Bronchial epithelial cell (primary cell): ENCODE data around the gene KCNK7. TPM values are rescaled to one million over a fixed set of nuclear protein-coding genes. Genes with fewer than 3 reads are reported as not detected.

Experiments
- DNase-seq: peaks from one replicate; pipeline ENCODE4 v3.0.0-alpha.2; 2010; ENCODE audit warnings: low read depth
- FAIRE-seq: peaks from 2 replicates; lab custom pipeline; 2011; peaks lifted over from hg19 to GRCh38; lab: Jason Lieb, UNC
- H3K27me3 ChIP-seq: 2 replicates; pipeline ENCODE4 v1.5.1; 2011; ENCODE audit warnings: low read length; ENCODE audit not compliant: control insufficient read depth, insufficient read depth
- H3K36me3 ChIP-seq: 2 replicates; pipeline ENCODE4 v1.5.1; 2011; ENCODE audit warnings: low read length; ENCODE audit not compliant: control insufficient read depth, insufficient read depth
- H3K4me3 ChIP-seq: 2 replicates; pipeline ENCODE4 v1.5.1; 2011; ENCODE audit warnings: mild to moderate bottlenecking, low read depth, low read length, control low read depth
- total RNA-seq: library from RNA; depleted of rRNA; stranded (reverse); fragments of >200 nt; gene quantifications from 2 replicates; pipeline ENCODE4 v1.2.1, GENCODE V29; 2014
- TF ChIP-seq, protein P1 (sequence below): IDR thresholded peaks from 2 replicates; pipeline ENCODE4 v1.5.1; 2011; ENCODE audit warnings: mild to moderate bottlenecking, moderate library complexity, low read length, control low read depth, inconsistent platforms; ENCODE audit not compliant: insufficient read depth, severe bottlenecking

The KCNK7 gene
- total RNA-seq, 1 donor from 2014 or later, result 0.79 TPM

DNA sequence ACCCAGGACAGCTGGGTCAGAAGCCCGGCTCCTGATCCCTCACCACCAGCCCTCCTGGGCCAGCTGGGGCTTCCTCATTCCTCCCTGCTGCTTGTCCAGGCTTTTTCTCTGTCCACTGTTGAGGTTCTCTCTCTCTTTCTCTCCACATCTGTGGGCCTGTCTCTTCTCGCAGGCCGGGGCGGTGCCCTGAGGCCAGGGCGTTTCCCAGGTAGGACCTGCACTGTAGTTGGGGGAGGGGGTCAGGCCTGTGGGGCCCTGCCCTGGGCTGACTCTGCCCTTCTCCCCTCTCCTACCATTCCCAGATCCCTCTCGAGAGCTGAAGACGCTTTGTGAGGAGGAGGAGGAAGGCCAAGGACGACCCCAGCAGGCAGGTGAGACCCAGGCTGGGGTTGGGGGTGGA lies 14.8 kb downstream of the KCNK7 start:
- no peak for DNase-seq
- Histone ChIP-seq H3K4me3 (no peak overlapping the region), H3K36me3 (peaks cover 38% of the 10 kb centered on the region), H3K27me3 (no peaks in the 10 kb centered on the region)
- no peak for FAIRE-seq
- TF ChIP-seq, protein P1, sequence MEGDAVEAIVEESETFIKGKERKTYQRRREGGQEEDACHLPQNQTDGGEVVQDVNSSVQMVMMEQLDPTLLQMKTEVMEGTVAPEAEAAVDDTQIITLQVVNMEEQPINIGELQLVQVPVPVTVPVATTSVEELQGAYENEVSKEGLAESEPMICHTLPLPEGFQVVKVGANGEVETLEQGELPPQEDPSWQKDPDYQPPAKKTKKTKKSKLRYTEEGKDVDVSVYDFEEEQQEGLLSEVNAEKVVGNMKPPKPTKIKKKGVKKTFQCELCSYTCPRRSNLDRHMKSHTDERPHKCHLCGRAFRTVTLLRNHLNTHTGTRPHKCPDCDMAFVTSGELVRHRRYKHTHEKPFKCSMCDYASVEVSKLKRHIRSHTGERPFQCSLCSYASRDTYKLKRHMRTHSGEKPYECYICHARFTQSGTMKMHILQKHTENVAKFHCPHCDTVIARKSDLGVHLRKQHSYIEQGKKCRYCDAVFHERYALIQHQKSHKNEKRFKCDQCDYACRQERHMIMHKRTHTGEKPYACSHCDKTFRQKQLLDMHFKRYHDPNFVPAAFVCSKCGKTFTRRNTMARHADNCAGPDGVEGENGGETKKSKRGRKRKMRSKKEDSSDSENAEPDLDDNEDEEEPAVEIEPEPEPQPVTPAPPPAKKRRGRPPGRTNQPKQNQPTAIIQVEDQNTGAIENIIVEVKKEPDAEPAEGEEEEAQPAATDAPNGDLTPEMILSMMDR, result no peak

DNA sequence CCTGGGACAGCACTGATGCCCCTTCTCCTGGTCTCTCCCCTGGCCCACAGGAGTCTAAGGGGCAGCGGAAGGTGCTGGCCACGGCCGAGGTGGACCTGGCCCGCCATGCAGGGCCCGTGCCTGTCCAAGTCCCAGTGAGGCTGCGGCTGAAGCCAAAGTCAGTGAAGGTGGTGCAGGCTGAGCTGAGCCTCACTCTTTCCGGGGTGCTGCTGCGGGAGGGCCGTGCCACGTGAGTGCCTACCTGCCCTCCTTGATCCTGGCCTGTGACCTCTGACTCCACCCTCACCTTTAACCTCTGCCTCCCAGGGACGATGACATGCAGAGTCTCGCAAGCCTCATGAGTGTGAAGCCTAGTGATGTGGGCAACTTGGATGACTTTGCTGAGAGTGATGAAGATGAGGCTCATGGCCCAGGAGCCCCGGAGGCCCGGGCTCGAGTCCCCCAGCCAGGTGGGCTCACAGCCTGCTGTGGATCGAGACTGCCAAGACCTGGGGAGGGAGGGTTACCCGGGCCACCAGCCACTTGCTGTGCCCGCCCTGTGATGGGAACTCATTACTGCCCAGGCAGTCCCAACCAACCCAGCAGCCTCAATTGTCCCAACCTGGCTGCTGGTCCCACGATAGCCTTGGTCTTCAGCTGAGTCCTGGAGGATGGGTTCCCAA lies 15.4 kb downstream of the KCNK7 start:
- TF ChIP-seq, protein P1, result no peak
- no peaks in the 10 kb centered on the region for H3K27me3 ChIP-seq
- DNase-seq, result no peak
- no peak overlapping the region for H3K4me3 ChIP-seq
- peaks cover 35% of the 10 kb centered on the region for H3K36me3 ChIP-seq
- FAIRE-seq, result no peak

DNA sequence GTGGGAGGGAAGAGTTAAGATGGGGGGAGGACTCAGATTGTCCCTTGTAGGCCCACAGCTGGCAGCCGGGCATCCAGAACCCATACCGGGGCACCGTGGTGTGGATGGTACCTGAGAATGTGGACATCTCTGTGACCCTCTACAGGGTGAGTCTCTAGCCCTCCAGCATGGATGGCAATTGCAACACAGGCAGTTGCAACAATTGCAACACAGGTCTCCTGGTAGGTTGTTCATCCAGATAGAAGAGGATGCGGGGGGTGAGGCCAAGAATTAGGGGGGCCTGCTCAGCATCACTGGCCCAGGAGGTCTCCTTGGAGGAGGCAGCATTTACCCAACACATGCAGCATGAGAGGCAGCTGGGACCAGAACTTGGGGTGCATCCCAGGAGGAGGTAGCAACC lies 16.3 kb downstream of the KCNK7 start:
- Histone ChIP-seq H3K27me3 (no peaks in the 10 kb centered on the region), H3K4me3 (no peak overlapping the region), H3K36me3 (peaks cover 34% of the 10 kb centered on the region)
- no peak for FAIRE-seq
- TF ChIP-seq, protein P1, result no peak
- DNase-seq, result no peak

DNA sequence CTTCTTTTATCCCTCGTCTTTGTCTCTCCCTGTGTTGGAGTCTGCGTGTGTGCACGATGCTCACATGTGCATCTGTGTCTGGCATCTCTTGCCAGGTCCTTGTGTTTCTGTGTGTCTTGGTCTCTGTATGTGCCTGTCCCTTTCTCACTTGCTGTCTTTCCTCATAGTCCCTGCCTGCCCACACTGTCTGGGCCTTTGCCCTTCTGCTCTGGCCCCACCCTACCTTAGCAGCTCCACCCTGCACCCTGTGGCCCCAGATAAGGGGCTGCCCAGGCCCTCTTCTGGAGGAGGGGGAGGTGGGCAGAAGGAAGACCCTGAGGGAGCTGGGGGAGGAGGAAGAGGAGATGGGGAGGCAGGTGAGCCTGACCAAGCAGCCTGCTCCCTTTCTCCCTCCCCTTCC lies 16.9 kb downstream of the KCNK7 start:
- TF ChIP-seq, protein P1, result no peak
- Histone ChIP-seq H3K4me3 (no peak overlapping the region), H3K36me3 (peaks cover 32% of the 10 kb centered on the region), H3K27me3 (no peaks in the 10 kb centered on the region)
- DNase-seq (no peak), FAIRE-seq (peak; percentile 96)

DNA sequence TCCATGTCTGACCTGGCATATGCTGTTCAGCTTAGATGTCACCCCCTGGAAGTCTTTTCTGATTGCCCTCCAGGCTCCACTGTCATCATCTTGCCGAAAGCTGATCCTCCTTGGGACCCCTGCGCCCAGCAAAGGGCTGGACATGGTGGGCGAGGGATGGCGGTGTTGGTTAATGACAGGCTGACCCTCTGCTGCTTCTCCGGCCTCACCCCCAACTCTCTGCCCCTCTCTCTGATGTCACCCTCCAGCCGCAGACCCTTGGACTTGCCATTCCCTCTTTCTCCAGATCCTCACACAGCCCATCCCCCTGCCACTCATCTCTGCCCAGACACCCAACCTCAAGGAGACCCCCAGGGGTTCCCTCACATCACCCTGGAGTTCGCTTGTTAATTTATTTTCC lies 17.5 kb downstream of the KCNK7 start:
- TF ChIP-seq, protein P1, result no peak
- FAIRE-seq (peak; percentile 28), DNase-seq (no peak)
- H3K36me3 ChIP-seq, result peaks cover 29% of the 10 kb centered on the region
- H3K4me3 ChIP-seq, result no peak overlapping the region
- no peaks in the 10 kb centered on the region for H3K27me3 ChIP-seq

DNA sequence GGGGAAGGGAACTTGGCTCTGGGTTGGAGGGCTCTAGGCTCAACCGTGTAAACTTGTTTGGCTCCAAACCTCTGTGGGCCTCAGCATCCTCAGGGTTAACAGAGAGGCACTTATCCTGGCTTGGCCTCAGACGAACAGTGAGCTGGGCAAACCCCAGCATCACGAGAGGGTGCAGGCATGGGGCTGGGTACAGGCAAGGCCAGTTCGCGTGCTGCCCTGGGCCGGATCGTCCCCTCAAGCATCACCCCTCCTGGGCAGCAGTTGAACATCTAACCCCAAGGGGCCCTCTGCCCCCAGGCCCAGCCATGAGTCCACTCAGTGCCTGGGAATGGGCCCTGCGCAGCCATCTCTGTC lies 17.9 kb downstream of the KCNK7 start:
- H3K27me3 ChIP-seq, result no peaks in the 10 kb centered on the region
- no peak for DNase-seq
- no peak overlapping the region for H3K4me3 ChIP-seq
- FAIRE-seq, result no peak
- peaks cover 29% of the 10 kb centered on the region for H3K36me3 ChIP-seq
- TF ChIP-seq, protein P1, result no peak
